ENCODE data around the gene FBXL20.
"Not testable (repeated sequence)": the region's sequence is repeated elsewhere in the genome, so short reads cannot be mapped to it uniquely, and the experiment has no call there.

DNA sequence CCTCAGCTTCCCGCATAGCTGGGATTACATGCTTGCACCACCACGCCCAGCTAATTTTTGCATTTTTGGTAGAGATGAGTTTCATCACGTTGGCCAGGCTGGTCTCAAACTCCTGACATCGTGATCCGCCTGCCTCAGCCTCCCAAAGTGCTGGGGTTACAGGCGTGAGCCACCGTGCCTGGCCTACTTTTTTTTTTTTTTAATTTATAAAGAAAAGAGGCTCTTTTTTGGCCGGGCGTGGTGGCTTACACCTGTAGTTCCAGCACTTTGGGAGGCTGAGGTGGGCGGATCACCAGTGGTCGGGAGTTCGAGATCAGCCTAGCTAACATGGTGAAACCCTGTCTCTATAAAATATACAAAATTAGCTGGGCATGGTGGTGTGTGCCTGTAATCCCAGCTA lies 151.3 kb downstream of the FBXL20 start:
- not testable (repeated sequence) for TF ChIP-seq CBFA2T3 (IDR thresholded peaks at IDR 0.05); JUND (IDR thresholded peaks at IDR 0.05; ENCODE audit: borderline replicate concordance, low read depth, low read length); JUND (tag; IDR thresholded peaks at IDR 0.05; ENCODE audit: borderline replicate concordance, low read depth, low read length); MAFF (IDR thresholded peaks at IDR 0.05; ENCODE audit: low read length); RBM39 (optimal IDR thresholded peaks at IDR 0.05; ENCODE audit: low read depth, low read length); NONO (IDR thresholded peaks at IDR 0.05; ENCODE audit: low read depth in 2 of 2, low read length in 1 of 2); ARHGAP35 (IDR thresholded peaks at IDR 0.05; ENCODE audit: partially characterized antibody); ZSCAN29 (IDR thresholded peaks at IDR 0.05); SNIP1 (IDR thresholded peaks at IDR 0.05; ENCODE audit: low read depth); POLR2A (conservative IDR thresholded peaks at IDR 0.05)
- TF ChIP-seq, protein P1, sequence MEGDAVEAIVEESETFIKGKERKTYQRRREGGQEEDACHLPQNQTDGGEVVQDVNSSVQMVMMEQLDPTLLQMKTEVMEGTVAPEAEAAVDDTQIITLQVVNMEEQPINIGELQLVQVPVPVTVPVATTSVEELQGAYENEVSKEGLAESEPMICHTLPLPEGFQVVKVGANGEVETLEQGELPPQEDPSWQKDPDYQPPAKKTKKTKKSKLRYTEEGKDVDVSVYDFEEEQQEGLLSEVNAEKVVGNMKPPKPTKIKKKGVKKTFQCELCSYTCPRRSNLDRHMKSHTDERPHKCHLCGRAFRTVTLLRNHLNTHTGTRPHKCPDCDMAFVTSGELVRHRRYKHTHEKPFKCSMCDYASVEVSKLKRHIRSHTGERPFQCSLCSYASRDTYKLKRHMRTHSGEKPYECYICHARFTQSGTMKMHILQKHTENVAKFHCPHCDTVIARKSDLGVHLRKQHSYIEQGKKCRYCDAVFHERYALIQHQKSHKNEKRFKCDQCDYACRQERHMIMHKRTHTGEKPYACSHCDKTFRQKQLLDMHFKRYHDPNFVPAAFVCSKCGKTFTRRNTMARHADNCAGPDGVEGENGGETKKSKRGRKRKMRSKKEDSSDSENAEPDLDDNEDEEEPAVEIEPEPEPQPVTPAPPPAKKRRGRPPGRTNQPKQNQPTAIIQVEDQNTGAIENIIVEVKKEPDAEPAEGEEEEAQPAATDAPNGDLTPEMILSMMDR (IDR thresholded peaks at IDR 0.05 in 2 of 3, conservative IDR thresholded peaks at IDR 0.05 in 1 of 3; ENCODE audit: insufficient read depth in 2 of 3, low read depth in 1 of 3, low read length in 3 of 3): not testable (repeated sequence)
